HK-2 (cell line): ENCODE data around the gene FAM25A.
"Not testable (repeated sequence)": the region's sequence is repeated elsewhere in the genome, so short reads cannot be mapped to it uniquely, and the experiment has no call there.

Experiments used
- DNase-seq: peaks from one replicate; pipeline ENCODE4 v3.0.0-alpha.2; 2018; ENCODE audit not compliant: unreplicated experiment

Gene FAM25A

GRCh38 chr10:87013528-87013927 is 6.6 kb upstream of the FAM25A start:
- not testable (repeated sequence) for DNase-seq

DNA sequence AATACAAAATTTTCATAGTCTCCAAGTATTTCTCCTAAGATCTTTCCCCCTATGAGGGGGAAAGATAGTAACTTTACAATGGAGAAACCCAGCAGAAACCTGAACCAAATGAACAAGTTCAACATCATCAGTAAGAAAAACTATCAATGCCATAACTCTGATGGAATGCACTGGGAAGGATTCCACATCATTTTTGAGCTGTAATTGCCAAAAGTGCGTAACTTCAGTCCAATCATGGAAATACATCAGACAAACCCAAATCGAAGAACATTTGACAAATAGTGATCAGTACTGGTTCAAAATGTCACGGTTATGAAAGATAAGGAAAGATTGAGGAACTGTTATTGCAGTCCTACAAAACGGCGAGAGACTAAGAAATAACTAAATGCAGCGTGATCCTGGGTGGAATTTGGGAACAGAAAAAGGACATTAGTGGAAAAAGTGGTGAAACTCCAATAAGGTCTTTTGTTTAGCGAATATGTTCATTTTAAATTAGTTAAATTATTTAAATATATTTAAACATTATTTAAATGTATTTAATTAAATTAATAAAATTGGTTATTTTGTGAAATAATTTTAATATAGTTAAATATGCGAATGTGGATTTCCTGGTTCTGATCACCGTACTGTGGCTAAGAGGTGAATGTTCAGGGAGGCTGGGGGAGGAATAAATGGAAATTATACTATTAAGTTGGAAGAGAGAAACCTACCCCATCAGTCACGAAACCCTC is 4.9 kb upstream of the FAM25A start:
- DNase-seq: not testable (repeated sequence)

GRCh38 chr10:87018127-87018526 is 2.0 kb upstream of the FAM25A start:
- DNase-seq: not testable (repeated sequence)

- not testable (repeated sequence) for DNase-seq
Observed at GRCh38 chr10:87019066-87019465, 1.0 kb upstream of the FAM25A start.

DNA sequence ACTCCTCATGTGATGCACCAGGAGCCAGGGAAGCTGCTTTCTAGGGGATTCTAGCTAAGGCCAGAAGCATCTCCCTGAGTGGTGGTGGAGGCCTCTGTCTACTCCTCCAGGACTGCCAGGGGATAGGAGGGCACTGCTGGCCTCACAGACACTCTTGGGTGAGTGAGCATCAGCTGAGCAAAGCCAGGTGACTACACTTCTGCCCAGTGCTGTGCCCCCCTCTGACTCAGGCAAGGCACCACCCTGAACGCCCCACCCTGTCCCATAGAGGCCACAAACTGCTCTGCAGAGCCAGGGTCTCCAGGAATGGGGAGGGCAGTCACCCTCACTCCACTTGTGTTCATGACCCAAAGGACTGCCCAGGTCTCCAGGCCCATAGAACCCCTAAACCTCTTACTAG is 590 bp upstream of the FAM25A start:
- DNase-seq: not testable (repeated sequence)

DNA sequence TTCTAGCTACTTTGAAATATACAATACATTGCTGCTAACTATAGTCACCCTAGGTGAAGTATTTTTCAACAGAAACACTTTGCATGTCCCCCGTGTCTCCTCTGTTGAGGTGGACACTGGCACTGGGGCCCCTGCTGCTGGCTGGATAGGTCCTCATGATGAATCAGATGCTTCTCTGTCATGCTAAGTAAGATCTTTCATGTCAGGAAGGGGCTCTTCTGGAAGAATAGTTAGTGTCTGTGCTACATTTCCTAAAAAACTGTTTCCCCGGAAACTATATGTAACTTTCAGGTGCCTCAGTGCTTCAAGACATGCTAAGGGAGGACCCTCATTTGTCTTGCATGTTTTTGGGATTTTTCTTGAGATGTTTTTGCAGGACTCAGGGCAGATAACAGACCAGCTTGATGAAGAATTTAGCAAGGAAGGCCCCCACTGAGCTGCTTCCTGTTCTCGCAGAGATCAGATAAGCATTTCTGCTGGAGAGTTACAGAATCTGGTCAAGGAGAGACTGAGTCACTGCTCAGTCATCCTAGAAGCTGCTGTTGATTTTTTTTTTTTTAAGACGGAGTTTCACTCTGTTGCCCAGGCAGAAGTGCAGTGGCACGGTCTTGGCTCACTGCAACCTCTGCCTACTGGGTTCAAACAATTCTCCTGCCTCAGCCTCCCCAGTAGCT is 5.3 kb downstream of the FAM25A start:
- DNase-seq: peak; percentile 24

- DNase-seq: not testable (repeated sequence)
Observed at GRCh38 chr10:87026747-87027508, 6.8 kb downstream of the FAM25A start.

DNA sequence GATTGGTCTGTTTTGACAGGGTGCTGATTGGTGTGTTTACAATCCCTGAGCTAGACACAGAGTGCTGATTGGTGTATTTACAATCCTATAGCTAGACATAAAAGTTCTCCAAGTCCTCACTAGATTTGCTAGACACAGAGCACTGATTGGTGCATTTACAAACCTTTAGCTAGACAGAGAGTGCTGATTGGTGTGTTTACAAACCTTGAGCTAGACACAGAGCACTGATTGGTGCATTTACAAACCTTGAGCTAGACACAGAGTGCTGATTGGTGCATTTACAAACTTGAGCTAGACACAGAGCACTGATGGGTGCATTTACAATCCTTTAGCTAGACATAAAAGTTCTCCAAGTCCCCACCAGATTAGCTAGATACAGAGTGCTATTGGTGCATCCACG is 10.3 kb downstream of the FAM25A start:
- not testable (repeated sequence) for DNase-seq

- DNase-seq: no peak
Observed at GRCh38 chr10:87030912-87031635, 11.0 kb downstream of the FAM25A start.

DNA sequence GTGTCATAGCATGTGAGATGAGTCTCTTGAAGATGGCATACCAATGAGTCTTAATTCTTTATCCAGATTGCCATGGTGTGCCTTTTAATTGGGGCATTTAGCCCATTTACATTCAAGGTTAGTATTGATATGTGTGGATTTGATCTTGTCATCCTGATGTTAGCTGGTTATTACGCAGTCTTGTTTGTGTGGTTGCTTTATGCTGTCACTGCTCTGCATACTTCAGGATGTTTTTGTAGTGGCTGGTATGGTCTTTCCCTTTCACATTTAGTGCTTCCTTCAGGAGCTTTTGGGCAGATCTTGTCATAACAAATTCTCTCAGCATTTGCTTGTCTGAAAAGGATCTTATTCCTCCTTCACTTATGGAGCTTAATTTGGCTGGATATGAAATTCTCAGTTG is 16.5 kb downstream of the FAM25A start:
- no peak for DNase-seq

DNA sequence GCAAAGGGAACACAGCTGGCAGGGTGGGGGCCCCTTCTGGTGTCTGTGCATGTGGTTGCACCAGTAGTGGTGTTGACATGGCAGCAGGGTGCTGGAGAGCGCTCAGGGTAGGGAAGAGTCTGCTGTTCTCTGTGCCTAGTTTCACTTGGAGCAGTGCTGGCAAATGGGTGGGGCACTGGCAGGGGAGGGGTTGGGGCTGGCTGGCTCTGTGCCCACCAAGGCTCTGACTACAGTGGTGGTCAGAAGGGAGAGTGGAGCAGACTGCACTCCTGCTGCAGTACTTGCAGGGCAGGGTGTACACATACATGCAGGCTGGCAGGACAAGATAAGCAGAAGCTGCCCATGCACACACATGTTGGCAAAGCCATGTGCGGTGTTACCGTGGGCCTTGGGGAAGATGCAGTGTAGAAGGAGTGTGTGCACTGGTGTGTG is 18.2 kb downstream of the FAM25A start:
- DNase-seq: no peak

DNA sequence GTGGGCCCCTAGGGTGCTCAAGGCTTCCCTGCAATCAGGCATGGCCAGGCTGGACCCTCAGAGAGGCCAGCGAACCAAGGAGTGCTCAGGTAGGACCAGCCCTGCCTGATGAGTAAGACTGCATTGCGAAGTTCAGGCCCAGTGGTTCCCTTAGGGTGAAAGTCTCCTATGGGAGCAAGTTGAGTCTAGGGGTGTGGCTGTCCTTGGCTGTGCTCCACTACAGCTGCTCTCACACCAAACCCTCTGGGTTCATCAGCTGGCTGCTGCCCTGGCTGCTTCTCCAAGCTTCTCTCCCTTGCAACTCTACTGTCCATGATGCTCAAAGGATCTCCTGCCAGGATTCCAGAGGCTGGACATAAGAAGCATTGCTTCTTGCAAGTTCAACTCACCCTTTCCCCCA is 18.7 kb downstream of the FAM25A start:
- DNase-seq: no peak

GRCh38 chr10:87043579-87043978 is 23.5 kb downstream of the FAM25A start:
- DNase-seq: not testable (repeated sequence)

DNA sequence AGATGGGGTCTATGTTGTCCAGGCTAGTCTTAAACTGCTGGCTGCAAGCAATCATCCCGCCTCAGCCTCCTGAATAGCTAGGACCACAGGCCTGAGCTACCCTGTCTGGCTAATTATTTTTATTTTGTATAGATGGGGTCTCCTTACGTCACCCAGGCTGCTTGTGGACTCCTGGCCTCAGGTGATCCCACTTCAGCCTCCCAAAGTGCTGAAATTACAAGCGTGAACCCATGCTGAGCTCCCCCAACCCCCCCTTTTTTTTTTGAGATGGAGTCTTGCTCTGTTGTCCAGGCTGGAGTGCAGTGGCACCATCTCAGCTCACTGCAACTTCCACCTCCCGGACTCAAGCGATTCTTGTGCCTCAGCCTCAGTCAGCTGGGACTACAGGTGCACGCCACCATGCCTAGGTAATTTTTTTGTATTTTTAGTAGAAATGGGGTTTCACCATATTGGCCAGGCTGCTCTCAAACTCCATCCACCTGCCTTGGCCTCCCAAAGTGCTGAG is 25.4 kb downstream of the FAM25A start:
- no peak for DNase-seq

- DNase-seq: no peak
Observed at GRCh38 chr10:87053111-87053510, 33.0 kb downstream of the FAM25A start.

DNA sequence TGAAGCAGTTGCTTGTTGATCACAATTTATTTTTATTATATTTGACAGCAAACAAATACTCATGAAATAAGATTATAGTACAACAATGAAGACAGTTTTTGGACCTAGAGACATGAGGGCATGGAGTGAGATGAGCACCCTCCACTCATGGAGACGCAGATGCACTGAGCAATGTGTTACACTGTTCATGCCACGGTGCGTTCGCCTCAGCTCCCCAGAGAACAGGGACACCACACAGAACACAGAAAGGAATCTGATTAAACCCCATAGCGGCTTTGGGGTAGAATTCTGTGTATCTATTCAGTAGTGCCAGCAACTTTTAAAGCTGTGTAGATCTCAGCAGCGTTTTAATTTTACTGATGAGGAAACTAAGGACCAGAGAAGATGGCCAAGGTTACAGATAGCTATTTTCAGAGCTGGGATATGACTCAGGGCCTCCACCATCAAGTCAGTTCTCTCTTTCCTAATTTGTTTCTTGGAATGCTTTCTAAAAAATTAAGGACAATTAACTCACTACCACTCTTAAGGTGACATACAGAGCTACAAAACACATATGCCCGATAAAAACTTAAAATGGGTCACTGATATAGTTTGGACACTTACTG is 33.6 kb downstream of the FAM25A start:
- no peak for DNase-seq

GRCh38 chr10:87054373-87055295 is 34.5 kb downstream of the FAM25A start:
- DNase-seq: no peak

- DNase-seq: no peak
Observed at GRCh38 chr10:87058171-87058570, 38.1 kb downstream of the FAM25A start.

DNA sequence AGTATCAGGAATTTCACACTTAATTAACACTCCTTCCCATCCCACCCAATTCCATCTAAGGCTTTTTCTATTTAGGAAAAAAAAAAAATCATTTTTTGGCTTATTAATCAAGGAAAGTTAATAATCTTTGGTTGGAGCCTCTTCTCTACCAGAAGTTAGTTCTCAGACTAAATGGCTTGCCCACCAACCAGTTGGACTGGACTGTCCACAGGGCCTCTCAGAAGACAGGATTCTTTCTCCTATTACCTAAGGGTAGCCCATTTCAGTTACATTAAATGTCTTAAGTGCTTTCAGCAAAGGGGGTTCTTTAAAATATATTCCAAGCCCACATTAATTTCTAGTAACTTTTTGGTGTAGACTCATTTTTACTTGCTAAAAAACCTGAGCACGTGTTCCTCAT is 39.3 kb downstream of the FAM25A start:
- DNase-seq: no peak

DNA sequence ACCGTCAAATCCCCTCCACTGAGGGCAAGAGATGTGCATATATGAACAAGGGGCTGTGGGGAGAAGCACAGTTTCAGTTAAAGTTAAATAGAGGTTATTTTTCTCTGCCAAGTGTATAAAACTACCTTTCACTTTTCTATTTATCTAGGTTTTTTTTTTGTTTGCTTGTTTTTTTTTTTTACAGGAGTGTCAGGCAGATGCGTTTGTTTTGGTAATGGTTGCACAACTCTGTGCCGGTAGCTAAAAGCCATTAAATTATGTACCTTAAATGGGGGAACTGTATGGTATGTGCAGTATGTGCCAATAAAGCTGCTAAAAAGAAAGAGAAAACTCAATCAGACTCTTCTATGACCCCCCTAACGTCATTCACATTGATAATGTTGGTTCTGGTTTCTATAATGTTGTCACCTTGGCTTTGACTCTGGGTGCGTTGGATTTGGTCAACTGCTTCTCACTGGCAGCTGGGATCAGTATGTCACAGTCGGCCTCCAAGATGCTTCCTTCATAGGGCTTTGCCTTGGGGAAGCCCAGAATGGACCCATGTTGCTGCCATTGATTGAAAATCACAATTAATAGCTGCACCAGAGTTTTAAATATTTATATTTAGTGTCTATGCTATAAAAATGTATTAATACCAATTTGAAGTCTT is 40.3 kb downstream of the FAM25A start:
- no peak for DNase-seq
